ENCODE results near the gene SPATS2L. TPM values are rescaled to one million over a fixed set of nuclear protein-coding genes. Genes with fewer than 3 reads are reported as not detected.

Gene SPATS2L
- total and polyA plus RNA-seq, 2 experiments from 2014 or later: 118 to 154 TPM

DNA sequence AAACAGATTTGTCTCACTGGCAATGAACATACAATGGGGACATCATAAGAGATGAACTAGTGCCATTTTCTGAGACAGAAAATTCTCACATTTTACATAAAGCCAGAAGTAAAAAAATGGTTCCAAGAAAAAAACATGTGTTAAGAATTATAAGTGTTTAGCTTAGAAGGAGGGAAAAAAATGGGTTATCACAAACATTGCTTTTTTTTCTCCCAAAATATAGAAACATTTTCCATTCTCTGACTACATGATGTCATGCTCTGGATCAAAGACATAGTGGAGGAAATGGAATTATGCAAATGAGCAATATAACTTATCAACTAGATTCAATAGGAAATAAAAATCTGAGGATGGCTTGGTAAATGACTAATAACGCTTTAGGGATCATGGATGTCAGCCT lies 49.8 kb downstream of the SPATS2L start:
- Histone ChIP-seq H4K20me1 (replicated peaks; ENCODE audit: insufficient read depth) (no peaks in the 10 kb centered on the region), H3K4me1 (ENCODE audit: insufficient read depth) (peaks cover 85% of the 10 kb centered on the region), H3K27ac (ENCODE audit: low read depth) (peak overlapping the region; percentile 28; the same call in 1 of the 2 replicates), H3K4me3 (no peak overlapping the region), H2AFZ (no peak overlapping the region), H3K4me2 (0 out of 2 replicates have a peak overlapping the region, but pooled peaks have one; percentile 16), H3K27me3 (ENCODE audit: insufficient read depth) (no peaks in the 10 kb centered on the region), H3K9me2 (ENCODE audit: insufficient read depth) (no peaks in the 10 kb centered on the region), H3K36me3 (ENCODE audit: insufficient read depth) (no peaks in the 10 kb centered on the region), H3F3A (replicated peaks; ENCODE audit: low read depth) (no peaks in the 10 kb centered on the region), H3K79me2 (replicated peaks; ENCODE audit: insufficient read depth) (peaks cover 90% of the 10 kb centered on the region)
- Mint-ChIP-seq H3K4me1 (peaks cover 88% of the 10 kb centered on the region), H3K27me3 (ENCODE audit: insufficient read depth, low read depth, poor library complexity) (peaks cover 8% of the 10 kb centered on the region), H3K27ac (no peak overlapping the region), H3K9me3 (no peaks in the 10 kb centered on the region), H3K36me3 (ENCODE audit: low read depth) (peaks cover 9% of the 10 kb centered on the region; the same call in 2 of the 3 replicates), H3K4me3 (no peak overlapping the region)
- TF ChIP-seq STAT1 (IDR thresholded peaks at IDR 0.05; ENCODE audit: unreplicated experiment) (no peak), POLR2AphosphoS5 (IDR thresholded peaks at IDR 0.05; ENCODE audit: low read depth) (no peak)
- ATAC-seq: no peak
- DNase-seq (ENCODE audit: low spot score): no peak

- H3K4me3 Mint-ChIP-seq: no peak overlapping the region; the same call in 2 of the 3 replicates
- peak overlapping the region; percentile 54 for H3K27ac Mint-ChIP-seq
- Histone ChIP-seq H3K79me2 (replicated peaks; ENCODE audit: insufficient read depth) (peaks cover 90% of the 10 kb centered on the region), H3K9me2 (ENCODE audit: insufficient read depth) (no peaks in the 10 kb centered on the region), H3K4me2 (0 out of 2 replicates have a peak overlapping the region, but pooled peaks have one; percentile 21), H3K4me1 (ENCODE audit: insufficient read depth) (peaks cover 85% of the 10 kb centered on the region), H3K27me3 (ENCODE audit: insufficient read depth) (no peaks in the 10 kb centered on the region), H2AFZ (no peak overlapping the region), H4K20me1 (replicated peaks; ENCODE audit: insufficient read depth) (no peaks in the 10 kb centered on the region), H3F3A (replicated peaks; ENCODE audit: low read depth) (no peaks in the 10 kb centered on the region), H3K27ac (ENCODE audit: low read depth) (peak overlapping the region; percentile 28; the same call in 1 of the 2 replicates), H3K36me3 (ENCODE audit: insufficient read depth) (no peaks in the 10 kb centered on the region), H3K4me3 (no peak overlapping the region)
- DNase-seq (ENCODE audit: low spot score): peak; percentile 55
- peak; percentile 19 for ATAC-seq
- peaks cover 9% of the 10 kb centered on the region; the same call in 2 of the 3 replicates for H3K36me3 Mint-ChIP-seq (ENCODE audit: low read depth)
- no peak for TF ChIP-seq REST (IDR thresholded peaks at IDR 0.05; ENCODE audit: unreplicated experiment)
- H3K9me3 Mint-ChIP-seq: no peaks in the 10 kb centered on the region
- peaks cover 89% of the 10 kb centered on the region for H3K4me1 Mint-ChIP-seq
- H3K27me3 Mint-ChIP-seq (ENCODE audit: insufficient read depth, low read depth, poor library complexity): peaks cover 8% of the 10 kb centered on the region
These were observed 50.4 kb downstream of the SPATS2L start for GRCh38 chr2:200356857-200357384.

GRCh38 chr2:200357845-200358244 lies 51.4 kb downstream of the SPATS2L start:
- no peak overlapping the region for H3K27ac ChIP-seq (ENCODE audit: low read depth)
- H3K4me2 ChIP-seq: 0 out of 2 replicates have a peak overlapping the region, but pooled peaks have one; percentile 21
- peaks cover 86% of the 10 kb centered on the region for H3K4me1 ChIP-seq (ENCODE audit: insufficient read depth)
- H3K36me3 ChIP-seq (ENCODE audit: insufficient read depth): no peaks in the 10 kb centered on the region
- Mint-ChIP-seq H3K4me1 (peaks cover 90% of the 10 kb centered on the region), H3K36me3 (ENCODE audit: low read depth) (peaks cover 12% of the 10 kb centered on the region; the same call in 2 of the 3 replicates), H3K9me3 (no peaks in the 10 kb centered on the region), H3K4me3 (no peak overlapping the region), H3K27me3 (ENCODE audit: insufficient read depth, low read depth, poor library complexity) (peaks cover 8% of the 10 kb centered on the region), H3K27ac (no peak overlapping the region)
- no peaks in the 10 kb centered on the region for H3K9me2 ChIP-seq (ENCODE audit: insufficient read depth)
- H3K79me2 ChIP-seq (replicated peaks; ENCODE audit: insufficient read depth): peaks cover 92% of the 10 kb centered on the region
- no peak for ATAC-seq
- H3F3A ChIP-seq (replicated peaks; ENCODE audit: low read depth): no peaks in the 10 kb centered on the region
- no peak overlapping the region for H3K4me3 ChIP-seq
- no peaks in the 10 kb centered on the region for H4K20me1 ChIP-seq (replicated peaks; ENCODE audit: insufficient read depth)
- no peak overlapping the region for H2AFZ ChIP-seq
- no peak for DNase-seq (ENCODE audit: low spot score)
- H3K27me3 ChIP-seq (ENCODE audit: insufficient read depth): no peaks in the 10 kb centered on the region
- TF ChIP-seq POLR2AphosphoS5 (IDR thresholded peaks at IDR 0.05; ENCODE audit: low read depth): no peak
- TF ChIP-seq, protein P1, sequence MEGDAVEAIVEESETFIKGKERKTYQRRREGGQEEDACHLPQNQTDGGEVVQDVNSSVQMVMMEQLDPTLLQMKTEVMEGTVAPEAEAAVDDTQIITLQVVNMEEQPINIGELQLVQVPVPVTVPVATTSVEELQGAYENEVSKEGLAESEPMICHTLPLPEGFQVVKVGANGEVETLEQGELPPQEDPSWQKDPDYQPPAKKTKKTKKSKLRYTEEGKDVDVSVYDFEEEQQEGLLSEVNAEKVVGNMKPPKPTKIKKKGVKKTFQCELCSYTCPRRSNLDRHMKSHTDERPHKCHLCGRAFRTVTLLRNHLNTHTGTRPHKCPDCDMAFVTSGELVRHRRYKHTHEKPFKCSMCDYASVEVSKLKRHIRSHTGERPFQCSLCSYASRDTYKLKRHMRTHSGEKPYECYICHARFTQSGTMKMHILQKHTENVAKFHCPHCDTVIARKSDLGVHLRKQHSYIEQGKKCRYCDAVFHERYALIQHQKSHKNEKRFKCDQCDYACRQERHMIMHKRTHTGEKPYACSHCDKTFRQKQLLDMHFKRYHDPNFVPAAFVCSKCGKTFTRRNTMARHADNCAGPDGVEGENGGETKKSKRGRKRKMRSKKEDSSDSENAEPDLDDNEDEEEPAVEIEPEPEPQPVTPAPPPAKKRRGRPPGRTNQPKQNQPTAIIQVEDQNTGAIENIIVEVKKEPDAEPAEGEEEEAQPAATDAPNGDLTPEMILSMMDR (conservative IDR thresholded peaks at IDR 0.05; ENCODE audit: low read depth in 2 of 2): no peak
- TF ChIP-seq, protein P2, sequence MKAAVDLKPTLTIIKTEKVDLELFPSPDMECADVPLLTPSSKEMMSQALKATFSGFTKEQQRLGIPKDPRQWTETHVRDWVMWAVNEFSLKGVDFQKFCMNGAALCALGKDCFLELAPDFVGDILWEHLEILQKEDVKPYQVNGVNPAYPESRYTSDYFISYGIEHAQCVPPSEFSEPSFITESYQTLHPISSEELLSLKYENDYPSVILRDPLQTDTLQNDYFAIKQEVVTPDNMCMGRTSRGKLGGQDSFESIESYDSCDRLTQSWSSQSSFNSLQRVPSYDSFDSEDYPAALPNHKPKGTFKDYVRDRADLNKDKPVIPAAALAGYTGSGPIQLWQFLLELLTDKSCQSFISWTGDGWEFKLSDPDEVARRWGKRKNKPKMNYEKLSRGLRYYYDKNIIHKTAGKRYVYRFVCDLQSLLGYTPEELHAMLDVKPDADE (IDR thresholded peaks at IDR 0.05): no peak
- no peak for TF ChIP-seq EZH2 (IDR thresholded peaks at IDR 0.05; ENCODE audit: low read depth, unreplicated experiment)
- TF ChIP-seq ZNF114 (CRISPR knock-in tag; IDR thresholded peaks at IDR 0.05): no peak
- TF ChIP-seq CREB1 (CRISPR knock-in tag; IDR thresholded peaks at IDR 0.05; ENCODE audit: low read depth): no peak
- no peak for TF ChIP-seq JUNB (IDR thresholded peaks at IDR 0.05; ENCODE audit: unreplicated experiment)

All from GM23338 (cell line).